Measurements from ENCODE around the gene TNRC6C.
"Not testable (repeated sequence)": the region's sequence is repeated elsewhere in the genome, so short reads cannot be mapped to it uniquely, and the experiment has no call there.

The TNRC6C gene

GRCh38 chr17:78111016-78111726, 152.7 kb downstream of the TNRC6C start:
- DNase-seq = no peak
- TF ChIP-seq POLR2A (IDR thresholded peaks at IDR 0.05; ENCODE audit: low read length) = no peak
- no peak for TF ChIP-seq GATA1 (IDR thresholded peaks at IDR 0.05; ENCODE audit: low read depth, low read length)

- DNase-seq = no peak
- TF ChIP-seq POLR2A (IDR thresholded peaks at IDR 0.05; ENCODE audit: low read length) (no peak), GATA1 (IDR thresholded peaks at IDR 0.05; ENCODE audit: low read depth, low read length) (no peak)
Measured at GRCh38 chr17:78111727-78112517, 153.4 kb downstream of the TNRC6C start.

GRCh38 chr17:78112518-78113471, 154.3 kb downstream of the TNRC6C start:
- DNase-seq = peak; percentile 80 to 88
- TF ChIP-seq POLR2A (IDR thresholded peaks at IDR 0.05; ENCODE audit: low read length) (no peak), GATA1 (IDR thresholded peaks at IDR 0.05; ENCODE audit: low read depth, low read length) (no peak)

- TF ChIP-seq GATA1 (IDR thresholded peaks at IDR 0.05; ENCODE audit: low read depth, low read length) (no peak), POLR2A (IDR thresholded peaks at IDR 0.05; ENCODE audit: low read length) (peak; percentile 18)
Measured at GRCh38 chr17:78113804-78114785, 155.6 kb downstream of the TNRC6C start.

GRCh38 chr17:78114831-78115723, 156.6 kb downstream of the TNRC6C start:
- no peak for TF ChIP-seq POLR2A (IDR thresholded peaks at IDR 0.05; ENCODE audit: low read length)
- no peak for TF ChIP-seq GATA1 (IDR thresholded peaks at IDR 0.05; ENCODE audit: low read depth, low read length)
- DNase-seq = no peak

More at GRCh38 chr17:78113804-78114785, 155.6 kb downstream of the TNRC6C start:
- no peak for DNase-seq

- DNase-seq = not testable (repeated sequence)
Measured at GRCh38 chr17:78115803-78116202, 157.3 kb downstream of the TNRC6C start.

- no peak for DNase-seq
- TF ChIP-seq GATA1 (IDR thresholded peaks at IDR 0.05; ENCODE audit: low read depth, low read length) = no peak
- TF ChIP-seq POLR2A (IDR thresholded peaks at IDR 0.05; ENCODE audit: low read length) = no peak
Measured at GRCh38 chr17:78116411-78116810, 157.9 kb downstream of the TNRC6C start.

- TF ChIP-seq POLR2A (IDR thresholded peaks at IDR 0.05; ENCODE audit: low read length) (peak; percentile 8), GATA1 (IDR thresholded peaks at IDR 0.05; ENCODE audit: low read depth, low read length) (no peak)
- no peak for DNase-seq
Measured at GRCh38 chr17:78117027-78117981, 158.8 kb downstream of the TNRC6C start.

GRCh38 chr17:78118801-78119241, 160.3 kb downstream of the TNRC6C start:
- TF ChIP-seq POLR2A (IDR thresholded peaks at IDR 0.05; ENCODE audit: low read length) (no peak), GATA1 (IDR thresholded peaks at IDR 0.05; ENCODE audit: low read depth, low read length) (no peak)
- no peak for DNase-seq

- TF ChIP-seq GATA1 (IDR thresholded peaks at IDR 0.05; ENCODE audit: low read depth, low read length) = no peak
- TF ChIP-seq POLR2A (IDR thresholded peaks at IDR 0.05; ENCODE audit: low read length) = no peak
- DNase-seq = no peak
Measured at GRCh38 chr17:78120537-78120936, 162.0 kb downstream of the TNRC6C start.

Data from erythroblast (primary cell).